SU-DHL-6 (cell line): ENCODE measurements around the gene RNF182.

Experiments
- CTCF ChIP-seq: fragments of 200-600 bp; sonication (generic); IDR thresholded peaks from one replicate; pipeline ENCODE4 v1.5.1; 2017; ENCODE audit warnings: antibody characterized with exemption, mild to moderate bottlenecking, low read length, moderate library complexity; ENCODE audit not compliant: insufficient read depth, poor library complexity, severe bottlenecking
- EZH2phosphoT487 ChIP-seq: fragments of 200-600 bp; sonication (generic), shearing (Covaris generic); conservative IDR thresholded peaks from 2 replicates; pipeline ENCODE4 v1.6.1; 2018; ENCODE audit warnings: mild to moderate bottlenecking, antibody characterized with exemption, low read length, moderate library complexity, mixed read lengths

- TF ChIP-seq EZH2phosphoT487, result no peak
- no peak for TF ChIP-seq CTCF
Observed at GRCh38 chr6:13883966-13884365, 40.8 kb upstream of the RNF182 start.
